Stimulated activated CD8-positive, alpha-beta memory T cell treated with anti-CD3 and anti-CD28 coated beads, Interleukin-12 subunit alpha, Interleukin-12 subunit beta, amount 100 ng/mL, for 1 hour (primary cell): ENCODE measurements around the gene COL15A1.
"Not testable (repeated sequence)": the region's sequence is repeated elsewhere in the genome, so short reads cannot be mapped to it uniquely, and the experiment has no call there.

Experiments used
- DNase-seq: peaks from one replicate; pipeline ENCODE4 v3.0.0-alpha.2; 2020; ENCODE audit warnings: low read depth

The COL15A1 gene

DNA sequence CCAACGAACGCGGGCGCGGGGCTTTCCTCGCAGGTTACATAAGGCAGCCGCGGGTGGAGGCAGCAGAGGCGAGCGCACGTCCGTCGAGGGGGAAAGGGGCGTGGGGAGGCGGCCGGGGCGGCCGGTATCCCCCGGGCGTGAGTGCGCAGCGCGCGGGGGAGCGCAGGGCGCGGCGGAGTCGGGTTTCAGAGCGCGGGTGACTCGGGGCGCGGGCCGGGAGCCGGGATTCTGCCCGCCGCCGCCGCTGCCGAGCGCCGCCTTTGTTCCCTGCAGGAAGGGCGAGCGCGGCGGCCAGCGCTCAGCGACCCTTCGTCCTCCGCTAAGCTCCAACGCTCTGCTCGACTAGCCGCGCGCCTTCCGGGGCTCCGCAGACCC, at the start of gene COL15A1:
COL15A1 (plus strand) TSS at position 226 of the 375 bp plus-strand sequence. CDS start 155 bp downstream, outside the sequence.
- DNase-seq: no peak

DNA sequence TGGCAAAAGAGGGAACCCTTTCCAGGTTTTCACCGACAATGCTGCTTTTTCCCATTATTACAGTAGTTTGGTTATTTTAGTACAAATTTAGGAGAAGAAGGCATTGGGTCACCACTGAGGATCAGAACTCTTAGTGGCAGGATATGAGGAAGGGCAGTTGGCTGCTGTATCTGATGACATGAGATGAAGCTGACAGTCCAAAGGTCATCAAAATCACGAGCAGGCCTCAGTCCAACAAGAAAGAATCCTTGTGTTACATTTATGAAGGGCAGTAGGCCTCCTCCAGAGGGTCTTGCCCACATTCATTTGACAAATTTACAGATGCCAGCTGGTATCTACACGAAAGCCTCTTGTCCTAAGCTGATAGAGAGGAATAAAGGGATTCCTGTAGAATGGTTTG, 49.5 kb upstream of the COL15A1 start:
- DNase-seq: no peak

DNA sequence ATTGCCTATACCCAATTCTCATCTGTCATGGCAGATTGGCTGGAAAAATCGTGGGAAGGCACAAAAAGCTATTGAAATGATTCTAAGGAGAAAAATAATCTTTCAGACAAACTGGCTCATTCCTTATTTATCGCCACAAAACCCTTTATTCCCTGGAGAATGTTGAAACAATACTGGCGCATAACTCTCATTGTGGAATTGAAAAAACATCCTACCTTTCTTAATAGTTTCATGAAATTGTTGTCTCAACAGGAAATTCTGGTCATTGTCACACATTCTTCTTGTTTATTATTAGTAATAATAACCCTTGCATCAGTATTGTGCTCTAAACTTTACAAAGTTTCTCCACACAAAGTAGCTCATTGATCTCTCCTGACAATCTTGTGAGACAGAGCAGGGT, 48.9 kb upstream of the COL15A1 start:
- no peak for DNase-seq

DNA sequence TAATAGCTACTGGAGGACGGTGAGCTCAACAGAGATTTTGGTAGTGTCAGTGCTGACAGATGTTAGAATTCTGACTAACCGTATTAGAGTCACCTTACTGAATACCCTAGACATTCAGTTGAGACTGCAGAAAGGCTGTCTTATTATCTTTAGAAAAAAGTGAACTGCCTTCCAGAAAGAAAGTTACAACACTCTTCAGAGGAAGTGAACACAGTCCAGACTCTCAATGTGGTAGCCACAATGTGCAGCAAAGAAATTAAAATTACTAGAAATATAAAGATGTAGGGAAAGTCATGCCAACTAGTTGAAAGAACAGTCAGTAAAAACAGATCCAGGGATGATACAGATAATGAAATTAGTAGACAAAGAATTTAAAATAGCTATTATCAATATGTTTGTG, 47.1 kb upstream of the COL15A1 start:
- no peak for DNase-seq

DNA sequence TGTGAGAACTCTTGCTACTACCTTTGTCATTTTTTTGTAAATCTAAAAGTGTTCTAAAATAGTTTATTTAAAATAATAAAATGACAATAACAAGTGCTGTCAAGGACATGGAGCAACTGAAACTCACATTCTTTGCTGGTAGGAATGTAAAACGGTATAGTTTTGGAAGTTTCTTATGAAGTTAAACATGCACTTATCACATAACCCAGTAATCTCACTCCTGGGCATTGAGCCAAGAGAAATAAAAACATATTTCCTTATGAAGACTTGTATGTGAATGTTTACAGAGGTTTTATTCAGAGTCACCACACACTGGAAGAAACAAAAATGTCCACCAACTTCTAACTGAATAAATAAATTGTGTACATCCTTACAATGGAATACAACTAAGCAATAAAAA, 46.0 kb upstream of the COL15A1 start:
- no peak for DNase-seq

DNA sequence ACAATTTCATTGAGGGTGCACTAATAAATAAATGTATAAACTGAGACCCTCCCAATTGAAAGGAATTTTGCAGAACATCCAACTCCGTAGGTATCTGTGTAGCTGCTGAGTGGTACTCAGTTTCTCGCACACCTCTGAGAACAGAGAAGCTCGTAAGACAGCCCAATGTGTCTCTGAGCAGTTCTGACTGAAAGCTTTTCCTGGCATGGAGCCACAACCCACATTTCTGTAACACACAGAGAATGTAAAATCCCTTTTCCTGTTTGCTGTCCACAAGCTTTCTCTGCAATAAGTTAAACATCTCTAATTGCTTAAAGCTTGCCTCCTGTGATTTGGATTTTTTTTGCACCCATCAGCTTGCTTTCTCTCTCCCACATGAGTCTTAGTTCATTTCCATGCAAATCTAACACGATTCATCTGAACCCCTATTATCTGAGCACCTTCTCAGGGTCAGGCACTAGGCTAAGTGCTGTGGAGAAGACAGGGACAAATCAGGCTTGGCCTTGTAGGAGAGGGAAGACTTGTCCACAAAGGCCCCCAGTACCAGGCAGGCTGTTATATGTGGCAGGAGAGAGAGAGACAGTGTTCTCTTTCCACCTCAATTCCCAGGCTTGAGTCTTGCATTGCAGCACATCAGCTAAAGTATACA, 44.2 kb upstream of the COL15A1 start:
- DNase-seq: no peak

DNA sequence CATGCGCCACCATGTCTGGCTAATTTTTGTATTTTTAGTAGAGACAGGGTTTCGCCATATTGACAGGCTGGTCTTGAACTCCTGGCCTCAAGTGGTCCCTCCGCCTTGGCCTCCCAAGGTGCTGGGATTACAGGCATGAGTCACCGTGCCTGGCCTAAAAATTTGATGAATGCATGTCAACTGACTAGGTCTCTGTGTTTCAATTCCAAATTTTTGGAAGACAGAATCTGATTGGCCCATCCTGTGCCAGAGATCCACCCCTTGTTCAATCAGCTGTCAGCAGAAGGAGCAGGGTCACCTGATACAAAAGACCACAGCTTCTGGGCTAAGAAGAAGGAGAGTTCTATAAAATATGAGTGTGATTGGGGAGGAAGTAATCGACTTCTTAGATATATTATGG, 43.5 kb upstream of the COL15A1 start:
- DNase-seq: no peak

DNA sequence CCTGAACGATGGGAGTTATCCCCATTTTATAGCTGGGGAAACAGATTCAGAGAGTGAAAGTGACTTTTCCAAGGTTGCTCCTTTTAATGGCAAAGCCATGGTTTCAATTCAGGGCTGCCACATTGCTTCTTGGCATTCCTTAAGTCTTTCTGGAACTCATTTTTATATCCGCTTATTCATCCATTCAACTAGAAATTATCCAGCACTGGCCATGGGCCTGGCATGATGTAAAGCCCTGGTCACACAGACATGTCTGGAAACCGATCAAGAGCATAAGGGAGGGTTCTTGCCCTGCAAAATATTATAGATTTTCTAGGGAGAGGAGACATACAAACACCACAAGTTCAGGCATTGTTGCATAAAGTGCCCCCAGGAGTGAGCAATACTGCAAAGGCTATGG, 43.0 kb upstream of the COL15A1 start:
- DNase-seq: no peak

DNA sequence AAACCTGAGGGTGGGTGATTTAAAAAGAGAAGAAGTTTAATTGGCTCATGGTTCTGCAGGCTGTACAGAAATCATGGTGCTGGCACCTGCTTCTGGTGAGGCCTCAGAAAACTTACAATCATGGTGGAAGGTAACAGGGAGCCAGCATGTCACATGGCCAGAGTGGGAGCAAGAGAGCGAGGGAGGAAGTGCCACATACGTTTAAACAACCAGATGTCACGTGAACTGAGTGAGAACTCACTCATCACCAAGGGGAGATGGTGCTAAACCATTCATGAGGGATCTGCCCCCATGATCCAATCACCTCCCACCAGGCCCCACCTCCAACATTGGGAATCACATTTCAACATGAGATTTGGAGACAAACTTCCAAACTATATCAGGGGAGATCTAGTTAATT, 41.9 kb upstream of the COL15A1 start:
- not testable (repeated sequence) for DNase-seq

DNA sequence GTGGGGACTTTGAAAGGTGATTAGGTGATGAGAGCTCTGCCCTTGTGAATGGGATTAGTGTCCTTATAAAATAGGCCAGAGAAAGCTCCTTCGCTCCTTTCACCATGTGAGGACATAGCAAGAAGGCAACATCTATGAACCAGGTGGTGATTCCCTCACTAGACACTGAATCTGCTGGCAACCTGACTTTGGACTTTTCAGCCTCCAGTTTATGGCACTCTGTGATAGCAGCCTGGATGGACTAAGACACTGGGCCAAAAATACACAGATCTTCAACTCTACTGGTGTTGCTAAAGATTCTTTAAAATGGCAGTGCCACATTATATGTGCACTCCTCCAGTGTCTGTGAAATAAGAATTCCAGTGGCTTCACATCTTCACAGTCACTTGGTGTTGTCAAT, 41.2 kb upstream of the COL15A1 start:
- DNase-seq: no peak

DNA sequence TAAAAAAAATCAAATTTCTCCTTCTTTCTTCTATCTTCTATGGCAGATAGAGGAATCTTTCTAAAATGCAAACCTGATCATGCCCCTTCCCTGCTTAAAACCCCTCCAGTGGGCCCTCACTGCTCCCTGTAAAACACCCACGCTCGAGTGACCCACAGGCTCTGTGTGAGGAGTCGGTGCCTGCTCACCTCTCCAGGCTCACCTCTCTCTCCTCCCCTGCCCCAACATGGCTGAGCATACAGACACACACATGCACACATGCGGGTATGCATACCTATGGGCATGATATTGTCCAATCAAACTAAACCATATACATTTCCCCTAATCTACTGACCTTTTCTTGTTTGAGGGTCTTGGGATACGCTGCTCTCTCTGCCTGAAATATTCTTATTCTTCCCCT, 40.8 kb upstream of the COL15A1 start:
- no peak for DNase-seq

DNA sequence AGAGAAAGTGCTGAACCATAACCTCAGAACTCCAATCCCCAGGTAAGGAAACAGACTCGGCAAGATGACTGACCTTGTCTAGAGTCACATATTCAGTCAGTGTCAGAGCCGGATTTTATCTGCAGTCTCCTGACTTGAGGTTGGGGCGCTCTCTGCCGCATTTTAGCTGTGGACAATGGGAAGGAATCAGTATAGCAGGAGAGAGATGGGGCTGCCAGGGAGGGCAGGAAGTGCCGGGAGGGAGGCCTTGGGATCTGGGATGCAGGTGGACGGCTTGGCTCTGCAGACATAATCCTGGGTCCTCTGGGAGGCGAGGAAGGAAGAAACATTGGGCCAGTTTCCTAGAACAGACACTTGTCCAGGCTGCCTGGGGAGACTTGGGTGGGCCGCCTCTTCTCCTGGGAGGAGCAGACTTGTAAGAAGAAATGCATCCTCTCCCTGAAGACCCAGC, 39.7 kb upstream of the COL15A1 start:
- DNase-seq: no peak

DNA sequence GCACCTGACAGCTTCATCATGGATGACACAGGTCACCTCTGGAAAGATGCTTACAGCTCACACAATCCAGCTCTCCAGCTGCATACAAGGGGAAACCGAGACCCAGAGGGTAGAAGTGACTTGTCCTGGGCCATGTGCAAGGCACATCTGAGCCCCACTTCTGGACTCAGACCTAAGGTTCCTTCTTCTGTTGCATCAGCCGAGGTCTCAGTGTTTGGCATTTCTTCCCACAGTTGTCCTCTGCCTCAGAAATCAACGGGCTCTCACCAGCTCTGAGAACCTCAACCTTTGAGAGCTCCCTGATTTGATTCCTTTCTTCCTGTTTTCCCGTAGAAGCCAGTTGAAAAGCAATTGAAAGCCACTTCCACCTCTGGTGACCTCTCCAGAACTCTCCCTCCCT, 38.7 kb upstream of the COL15A1 start:
- no peak for DNase-seq

DNA sequence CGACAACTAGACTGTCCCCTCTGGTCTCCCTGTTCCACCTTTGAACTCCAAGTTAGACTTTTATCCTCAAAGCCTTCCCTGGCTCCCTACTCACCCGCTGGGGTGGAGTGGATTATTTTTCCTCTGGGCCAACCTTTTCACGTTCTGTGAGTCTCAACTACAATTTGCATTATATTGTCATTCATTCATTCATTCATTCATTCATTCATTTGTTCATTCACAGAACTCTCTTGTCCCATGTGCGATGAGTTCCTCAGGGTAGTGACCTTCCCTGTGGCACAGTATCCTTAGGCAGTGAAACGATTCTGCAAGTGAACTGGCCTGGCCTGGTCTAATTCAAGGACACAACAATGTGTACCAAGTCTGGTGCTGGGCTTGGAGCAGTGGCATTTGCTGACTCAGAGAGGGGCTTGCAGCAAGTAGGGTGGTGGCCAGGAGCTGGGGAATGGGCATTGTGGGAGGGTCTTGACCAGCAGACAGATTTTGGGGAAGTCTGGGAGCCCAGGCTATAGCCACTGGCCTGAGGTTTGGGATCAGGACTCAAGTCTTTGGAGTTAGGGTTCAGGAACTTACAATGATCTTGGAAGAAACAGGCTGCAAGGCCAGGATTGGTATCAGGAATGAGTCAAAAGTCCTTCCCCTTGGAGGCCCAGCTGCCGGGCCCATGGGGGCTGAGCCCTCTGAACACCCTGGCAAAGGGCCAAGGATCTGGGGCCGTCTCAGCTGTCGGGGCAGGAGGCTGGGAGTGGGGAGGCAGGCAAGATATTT, 37.2 kb upstream of the COL15A1 start:
- no peak for DNase-seq

DNA sequence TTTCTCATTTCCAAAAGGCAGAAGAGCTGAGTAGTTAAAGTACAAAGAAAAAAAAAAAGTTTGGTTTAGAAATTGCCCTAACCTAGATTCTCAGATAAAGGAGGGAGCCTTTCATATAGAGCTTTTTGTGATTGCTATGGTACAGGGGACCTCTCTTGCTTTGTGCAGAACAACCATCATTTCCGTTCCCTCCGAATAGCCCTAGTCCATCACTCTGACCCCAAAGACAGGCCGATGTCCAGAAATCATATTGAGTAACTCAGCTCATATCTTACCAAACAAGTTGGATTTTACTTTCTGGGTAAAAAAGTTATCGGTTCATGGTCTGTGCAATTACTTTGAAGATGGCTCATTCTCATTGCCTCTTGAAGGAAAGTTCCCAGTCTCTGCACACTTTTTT, 36.7 kb upstream of the COL15A1 start:
- no peak for DNase-seq

DNA sequence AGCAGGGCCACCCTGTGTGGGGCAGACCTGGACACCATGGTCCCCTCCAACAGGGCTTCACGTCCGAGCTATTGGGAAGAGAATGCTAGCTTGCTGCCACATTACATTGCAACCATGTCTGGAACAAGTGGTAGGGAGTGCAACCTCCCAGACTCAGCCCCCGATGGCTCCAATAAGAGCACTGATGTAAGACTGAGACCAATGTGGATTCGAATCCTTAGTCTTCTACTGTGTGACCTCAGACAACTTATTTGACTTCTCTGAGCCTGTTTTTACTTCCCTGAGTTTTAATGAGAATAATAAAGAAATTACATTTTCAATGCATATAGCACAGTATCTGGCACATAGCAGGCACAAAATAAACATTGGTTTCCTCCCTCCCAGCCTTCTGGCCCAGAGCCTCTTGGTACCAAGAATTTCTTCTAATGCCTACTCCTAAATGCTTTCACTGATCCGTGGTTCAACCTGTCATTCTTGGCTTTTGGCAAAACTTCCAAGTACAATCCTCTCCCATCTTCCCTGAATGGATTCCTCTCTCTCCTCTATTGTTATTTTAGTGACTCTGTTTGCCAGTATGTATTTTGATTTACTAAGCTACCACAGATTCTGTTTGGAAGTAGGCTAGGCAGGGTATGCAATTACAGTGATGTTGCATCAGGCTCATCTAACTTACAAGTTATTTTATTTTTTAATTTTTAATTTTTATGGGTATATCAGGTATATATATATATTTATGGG, 34.6 kb upstream of the COL15A1 start:
- no peak for DNase-seq

DNA sequence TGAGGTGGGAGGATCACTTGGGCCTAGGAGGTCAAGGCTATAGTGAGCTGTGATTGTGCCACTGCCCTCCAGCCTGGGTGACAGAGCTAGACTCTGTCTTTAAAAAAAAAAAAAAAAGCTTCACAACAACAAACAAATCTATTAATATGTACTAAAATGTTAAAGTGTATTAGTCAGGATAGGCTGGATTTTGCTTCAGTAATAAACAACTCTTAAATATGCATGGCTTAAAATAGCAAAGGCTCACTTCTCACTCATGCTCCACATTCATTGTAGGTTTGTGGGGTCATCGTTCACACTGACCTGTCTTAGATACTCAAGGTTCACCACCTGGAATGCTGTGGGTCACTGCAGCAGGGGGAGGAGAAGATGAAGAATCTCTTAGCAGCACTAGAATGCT, 33.8 kb upstream of the COL15A1 start:
- DNase-seq: no peak

DNA sequence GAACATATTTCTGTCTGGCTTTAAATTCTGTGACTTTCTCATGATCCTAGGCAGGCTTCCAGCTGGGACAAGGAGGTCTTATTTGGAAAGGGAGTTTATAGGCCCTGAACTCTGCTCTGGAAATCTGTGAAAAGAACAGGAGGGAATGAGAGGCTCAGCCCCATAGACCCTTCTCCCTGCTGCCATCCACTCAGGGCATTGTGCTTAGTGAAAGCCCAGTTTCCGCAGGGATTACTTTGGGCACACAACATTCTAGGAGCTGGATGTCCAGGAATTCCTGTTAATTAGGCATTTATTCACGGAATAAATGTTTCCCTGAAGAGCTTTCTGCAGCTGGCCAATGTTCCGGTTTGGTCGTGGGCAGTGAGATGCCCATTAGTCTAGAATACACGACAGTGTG, 32.7 kb upstream of the COL15A1 start:
- DNase-seq: no peak

DNA sequence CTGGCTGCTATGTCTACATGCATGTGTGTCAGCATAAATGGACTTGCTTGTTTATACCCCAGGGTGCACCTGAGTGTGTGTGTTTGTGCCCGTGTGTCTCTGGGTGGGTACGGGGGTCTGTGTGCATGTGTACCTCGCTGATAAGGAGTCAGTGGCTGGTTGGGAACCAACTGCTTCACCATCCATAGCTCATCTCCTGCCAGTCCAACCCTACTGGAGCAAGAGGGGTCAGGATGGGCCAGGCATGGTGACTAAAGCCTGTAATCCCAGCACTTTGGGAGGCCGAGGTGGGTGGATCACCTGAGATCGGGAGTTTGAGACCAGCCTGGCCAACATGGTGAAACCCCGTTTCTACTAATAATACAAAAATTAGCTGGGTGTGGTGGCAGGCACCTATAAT, 32.0 kb upstream of the COL15A1 start:
- not testable (repeated sequence) for DNase-seq

DNA sequence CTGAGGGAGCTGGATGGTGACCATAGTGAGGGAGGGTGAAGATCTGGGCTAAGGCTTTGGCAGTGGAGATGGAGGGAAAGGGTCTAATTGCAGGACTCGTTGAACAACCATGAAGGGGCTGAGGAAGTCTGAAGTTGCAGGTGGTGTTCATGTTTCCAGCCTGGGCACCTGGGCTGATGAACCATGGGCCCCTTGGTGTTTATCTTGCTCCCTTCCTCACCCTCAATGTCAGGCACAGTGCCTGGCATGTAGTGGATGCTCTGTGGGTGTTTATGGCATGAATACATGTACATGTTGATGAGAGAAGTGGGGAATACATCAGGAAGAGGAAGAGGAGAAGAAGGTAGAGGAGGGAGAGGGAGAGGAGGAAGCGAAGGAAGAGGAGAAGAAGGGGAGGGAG, 31.3 kb upstream of the COL15A1 start:
- DNase-seq: no peak

DNA sequence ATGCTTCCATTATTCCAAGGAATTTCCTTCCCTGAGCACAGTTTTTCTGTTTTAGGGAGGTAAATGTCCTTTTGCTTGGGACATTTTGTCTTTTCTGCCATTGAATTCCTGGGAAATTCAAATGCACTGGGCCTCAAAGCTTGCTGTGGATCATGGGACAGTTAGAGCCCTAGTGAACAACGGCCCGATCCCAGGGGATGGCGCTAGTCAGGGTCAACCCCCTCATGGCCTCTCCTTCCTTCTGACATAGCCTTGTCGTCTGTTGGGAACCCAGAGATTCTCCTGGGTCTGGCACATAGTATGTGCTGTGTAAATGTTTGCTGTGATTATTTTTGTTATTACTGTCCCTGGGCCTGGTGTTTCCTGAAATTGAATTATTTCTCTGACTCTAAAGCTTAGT, 30.7 kb upstream of the COL15A1 start:
- no peak for DNase-seq

DNA sequence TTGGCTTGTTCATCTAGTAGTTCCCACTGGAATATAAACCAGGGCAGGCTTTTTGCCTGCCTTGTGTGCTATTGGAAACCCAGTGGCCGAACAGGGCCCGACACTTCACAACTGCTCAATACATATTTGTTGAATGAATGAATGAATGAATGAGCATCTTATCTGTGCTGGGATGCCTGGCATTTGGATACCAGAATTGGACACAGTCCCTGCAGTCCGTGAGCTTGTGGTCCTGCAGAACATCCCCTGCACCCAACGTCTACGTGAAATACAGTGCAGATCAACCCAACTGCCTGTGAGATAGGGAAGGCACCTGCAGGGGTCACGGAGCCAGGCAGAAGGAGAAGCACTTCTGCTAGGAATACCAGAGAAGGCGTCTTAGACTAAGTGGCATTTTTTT, 30.0 kb upstream of the COL15A1 start:
- DNase-seq: no peak

DNA sequence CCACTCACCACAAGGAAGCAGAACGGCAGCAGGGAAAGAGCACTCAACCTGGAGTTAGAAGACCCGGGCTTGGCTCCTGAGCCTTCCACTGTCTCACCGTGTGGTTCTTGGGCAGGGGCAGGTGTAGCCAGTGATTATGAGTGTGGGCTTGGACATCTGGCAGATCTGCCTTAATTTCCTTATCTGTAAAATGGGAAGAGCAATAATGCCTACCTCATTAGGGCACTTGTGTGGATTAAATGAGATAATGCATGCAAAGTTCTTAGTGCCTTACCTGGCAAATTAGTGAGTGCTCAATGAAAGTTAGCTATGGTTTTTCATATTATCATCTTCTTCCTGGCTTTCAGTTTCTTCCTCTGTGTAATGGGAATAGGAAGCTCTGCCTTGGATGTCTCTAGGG, 28.1 kb upstream of the COL15A1 start:
- DNase-seq: no peak
